ENCODE results near the gene TBL2.

DNA sequence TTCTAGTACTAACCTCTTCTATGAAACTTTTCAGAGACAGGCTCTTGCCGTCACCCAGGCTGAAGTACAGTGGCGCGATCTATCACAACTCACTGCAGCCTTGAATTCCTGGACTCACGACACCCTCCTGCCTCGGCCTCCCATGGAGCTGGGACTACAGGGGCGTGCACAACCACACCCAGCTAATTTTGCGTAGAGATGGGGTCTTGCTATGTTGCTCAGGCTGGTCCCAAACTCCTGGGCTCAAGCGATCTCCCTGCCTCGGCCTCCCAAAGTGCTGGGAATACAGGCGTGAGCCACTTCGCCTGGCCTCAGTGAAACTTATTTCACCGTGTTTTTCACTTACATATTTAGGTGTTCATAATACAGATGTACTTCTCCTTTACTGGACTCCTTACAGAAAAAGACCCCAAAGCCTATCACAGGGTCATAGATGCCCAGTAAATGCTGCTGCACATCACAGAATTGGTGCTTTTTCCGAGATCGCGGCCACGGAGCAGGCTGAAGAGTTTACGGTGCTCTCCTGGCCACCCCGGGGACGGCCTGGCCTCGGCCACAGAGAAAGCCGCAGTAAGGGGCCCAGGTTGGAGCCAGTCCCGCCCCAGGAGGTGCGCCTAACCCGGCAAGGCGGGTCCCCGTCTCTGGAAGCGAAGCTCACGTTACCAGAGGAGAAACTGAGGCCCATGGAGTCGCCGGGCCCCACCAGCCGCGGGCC, 595 bp downstream of the TBL2 start:
- no peak for TF ChIP-seq EZH2phosphoT487 (IDR thresholded peaks at IDR 0.05; ENCODE audit: insufficient read depth, low read depth)
- TF ChIP-seq EZH2 (IDR thresholded peaks at IDR 0.05; ENCODE audit: insufficient read depth, poor library complexity, severe bottlenecking), result no peak
